Stomach (tissue), 9 donors: ENCODE measurements around the gene SLC38A1. TPM values are rescaled to one million over a fixed set of nuclear protein-coding genes. Genes with fewer than 3 reads are reported as not detected.
A peak's percentile ranks its signal among the peaks of the same experiment; 100 is the strongest.

ENCODE experiments used
- DNase-seq, 2 donors: peaks; one replicate each; pipeline versions ENCODE4 v3.0.0 to v3.0.0-alpha.2; 2013 to 2019
- H3K27ac ChIP-seq, 5 donors: fragments of 200-600 bp in 4 of 5; sonication (generic) in 4 of 5; one replicate each; pipeline ENCODE4 v1.5.1; 2013 to 2019; ENCODE audit warnings: mild to moderate bottlenecking in 1 of 5, moderate library complexity in 1 of 5
- H3K27me3 ChIP-seq, 3 donors: fragments of 200-600 bp; sonication (generic); one replicate each; pipeline ENCODE4 v1.5.1; 2017 to 2019; ENCODE audit warnings: mixed run types in 1 of 3
- H3K36me3 ChIP-seq, 4 donors: fragments of 200-600 bp; sonication (generic); 1 replicate in 3 of 4; 2 replicates in 1 of 4; pipeline ENCODE4 v1.5.1; 2016 to 2019
- H3K4me1 ChIP-seq, 4 donors: fragments of 200-600 bp; sonication (generic); one replicate each; pipeline ENCODE4 v1.5.1; 2016 to 2019
- H3K4me3 ChIP-seq, 4 donors: fragments of 200-600 bp; sonication (generic) in 3 of 4; one replicate each; pipeline ENCODE4 v1.5.1; 2016 to 2019; ENCODE audit warnings: mild to moderate bottlenecking in 1 of 4
- H3K9me3 ChIP-seq, 4 donors: fragments of 200-600 bp; sonication (generic); one replicate each; pipeline ENCODE4 v1.5.1; 2016 to 2019
- EP300 ChIP-seq: sonication (generic); formaldehyde crosslinking; IDR thresholded peaks from one replicate; pipeline ENCODE4 v1.6.1; 2017; ENCODE audit warnings: antibody characterized with exemption
- POLR2A ChIP-seq, 4 donors: fragments of 450-650 bp; IDR thresholded peaks; one replicate each; pipeline ENCODE4 v1.6.1; 2016; ENCODE audit warnings: antibody characterized with exemption in 4 of 4, control low read depth in 2 of 4, mild to moderate bottlenecking in 1 of 4, moderate library complexity in 1 of 4
- POLR2AphosphoS5 ChIP-seq, 3 donors: sonication (generic); formaldehyde crosslinking; IDR thresholded peaks; one replicate each; pipeline ENCODE4 v1.6.1; 2016; ENCODE audit warnings: antibody characterized with exemption in 3 of 3
- WGBS, 5 donors: extraction: QIAGEN DNeasy Blood & Tissue Kit in 3 of 5; methylation state at CpG; one replicate each; pipeline versions ENCODE4 v1.1.5 to v1.1.7; 2013 to 2018; 5-methylcytosine and 5-hydroxymethylcytosine counted together
- intact Hi-C: fragments of 100-400 bp; cut with DNase I; formaldehyde crosslinking; loops from one replicate; pipeline ENCODE4 v1.15.1; 2023; ENCODE audit warnings: low total_unique reads
- polyA plus RNA-seq, 3 donors: library from polyadenylated mRNA; stranded (reverse); fragments of 200-250 nt; gene quantifications; one replicate each; pipeline ENCODE4 v1.2.3, GENCODE V29; 2013
- total RNA-seq, 5 donors: library from RNA; depleted of rRNA; stranded (reverse); fragments of >200 nt; gene quantifications; one replicate each; pipeline versions ENCODE4 v1.1.0 to v1.2.3, GENCODE V29; 2014 to 2016
- TF ChIP-seq, protein P1 (sequence below), 7 experiments: fragments of 450-650 bp in 4 of 7; fragments of 200-600 bp in 3 of 7; sonication (generic) in 3 of 7; IDR thresholded peaks; one replicate each; pipeline ENCODE4 v1.5.1; 2016 to 2019; ENCODE audit warnings: antibody characterized with exemption in 7 of 7, control low read depth in 2 of 7, mild to moderate bottlenecking in 1 of 7
- donor health status: healthy with polysubstance abuse.
- donor health status: Bipolar disorder and iron deficiency.
- donor health status: healthy.

The SLC38A1 gene
- total and polyA plus RNA-seq, 8 donors, result 3.2 to 164 (median 51.6) TPM

DNA sequence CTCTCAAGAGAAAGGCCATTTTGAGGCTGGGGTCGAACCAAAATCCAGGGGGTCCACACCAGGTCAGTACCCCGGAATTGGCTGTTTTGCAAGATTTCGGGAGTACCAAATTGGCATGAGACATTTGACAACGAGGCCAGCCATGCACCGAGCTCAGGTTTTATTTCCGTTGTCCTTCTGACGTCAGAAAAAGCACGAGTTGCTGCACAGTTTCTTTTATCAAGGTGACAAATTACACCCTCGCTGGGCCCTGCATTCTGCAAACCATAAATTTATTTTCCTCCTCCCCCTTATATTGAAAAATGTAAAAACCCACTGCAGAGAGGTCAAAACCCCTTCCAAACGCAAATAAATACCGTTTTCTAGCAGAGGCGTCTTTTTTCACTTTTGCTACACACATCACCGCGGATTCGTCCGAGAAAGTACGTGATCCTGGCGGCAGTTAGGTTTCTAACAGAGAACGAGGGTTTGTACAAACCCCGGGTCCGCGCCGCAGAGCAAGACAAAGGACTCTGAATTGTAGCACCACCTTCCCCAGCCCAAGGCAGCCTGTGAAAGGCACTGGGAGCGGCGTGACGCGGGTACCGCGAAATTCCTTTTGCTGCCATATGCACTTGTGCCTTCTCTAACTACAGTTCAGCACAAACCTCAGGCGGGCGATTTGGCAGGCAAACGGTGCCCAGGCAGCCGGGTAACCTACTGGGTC is 1.8 kb downstream of the SLC38A1 start:
- Histone ChIP-seq H3K27ac (peak overlapping the region; percentile 75 to 93 (median 87)), H3K36me3 (no peaks in the 10 kb centered on the region), H3K4me3 (peak overlapping the region; percentile 63 to 75 (median 68)), H3K9me3 (no peaks in the 10 kb centered on the region), H3K27me3 (peaks cover 0 to 18% (median 4%) of the 10 kb centered on the region in 3 donors), H3K4me1 (peaks cover 0 to 77% (median 52%) of the 10 kb centered on the region in 4 donors)
- no peak for TF ChIP-seq EP300
- TF ChIP-seq POLR2AphosphoS5 (IDR thresholded peaks at IDR 0.05), result peak in 1 of 3 donors; percentile 48
- TF ChIP-seq POLR2A (IDR thresholded peaks at IDR 0.05), result no peak
- TF ChIP-seq, protein P1, sequence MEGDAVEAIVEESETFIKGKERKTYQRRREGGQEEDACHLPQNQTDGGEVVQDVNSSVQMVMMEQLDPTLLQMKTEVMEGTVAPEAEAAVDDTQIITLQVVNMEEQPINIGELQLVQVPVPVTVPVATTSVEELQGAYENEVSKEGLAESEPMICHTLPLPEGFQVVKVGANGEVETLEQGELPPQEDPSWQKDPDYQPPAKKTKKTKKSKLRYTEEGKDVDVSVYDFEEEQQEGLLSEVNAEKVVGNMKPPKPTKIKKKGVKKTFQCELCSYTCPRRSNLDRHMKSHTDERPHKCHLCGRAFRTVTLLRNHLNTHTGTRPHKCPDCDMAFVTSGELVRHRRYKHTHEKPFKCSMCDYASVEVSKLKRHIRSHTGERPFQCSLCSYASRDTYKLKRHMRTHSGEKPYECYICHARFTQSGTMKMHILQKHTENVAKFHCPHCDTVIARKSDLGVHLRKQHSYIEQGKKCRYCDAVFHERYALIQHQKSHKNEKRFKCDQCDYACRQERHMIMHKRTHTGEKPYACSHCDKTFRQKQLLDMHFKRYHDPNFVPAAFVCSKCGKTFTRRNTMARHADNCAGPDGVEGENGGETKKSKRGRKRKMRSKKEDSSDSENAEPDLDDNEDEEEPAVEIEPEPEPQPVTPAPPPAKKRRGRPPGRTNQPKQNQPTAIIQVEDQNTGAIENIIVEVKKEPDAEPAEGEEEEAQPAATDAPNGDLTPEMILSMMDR (IDR thresholded peaks at IDR 0.05), result no peak
- peak; percentile 70 to 87 for DNase-seq
- 3 to 4% (median 3%) methylated on average over 29 to 33 of the region's 33 CpGs for WGBS, 5 donors
- intact Hi-C loops, result no loop called here

DNA sequence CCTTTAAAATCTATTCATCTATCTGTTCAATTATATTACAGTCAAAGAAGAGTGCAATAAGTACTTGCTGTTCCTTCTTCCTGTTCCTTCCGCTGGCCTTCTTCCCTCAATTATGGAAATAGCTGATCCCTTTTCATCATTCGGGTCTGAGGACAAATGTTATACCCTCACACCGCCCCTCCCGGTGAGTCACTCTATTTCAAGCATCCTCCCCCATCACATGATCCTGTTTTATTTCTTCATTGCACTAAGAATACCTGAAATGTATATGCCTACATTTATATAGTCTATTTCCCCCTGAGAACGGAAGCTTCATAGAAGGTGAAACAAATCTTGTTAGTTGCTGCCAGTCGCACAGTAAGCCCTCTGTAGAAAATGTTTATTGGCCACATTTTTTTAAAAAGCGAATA is 2.5 kb downstream of the SLC38A1 start:
- Histone ChIP-seq H3K4me1 (peaks cover 4 to 84% (median 55%) of the 10 kb centered on the region in 4 donors), H3K27ac (peak overlapping the region in 4 of 5 donors; percentile 83 to 93 (median 88)), H3K9me3 (no peaks in the 10 kb centered on the region), H3K27me3 (peaks cover 0 to 18% (median 4%) of the 10 kb centered on the region in 3 donors), H3K36me3 (no peaks in the 10 kb centered on the region), H3K4me3 (peak overlapping the region; percentile 63 to 75 (median 68))
- 36 to 48% (median 41%) methylated on average over 7 of the region's 7 CpGs for WGBS, 5 donors
- DNase-seq, result peak in 1 of 2 donors; percentile 72
- intact Hi-C loops, result no loop called here
- TF ChIP-seq POLR2AphosphoS5 (IDR thresholded peaks at IDR 0.05), result peak in 1 of 3 donors; percentile 24
- no peak for TF ChIP-seq POLR2A (IDR thresholded peaks at IDR 0.05)
- no peak for TF ChIP-seq EP300

DNA sequence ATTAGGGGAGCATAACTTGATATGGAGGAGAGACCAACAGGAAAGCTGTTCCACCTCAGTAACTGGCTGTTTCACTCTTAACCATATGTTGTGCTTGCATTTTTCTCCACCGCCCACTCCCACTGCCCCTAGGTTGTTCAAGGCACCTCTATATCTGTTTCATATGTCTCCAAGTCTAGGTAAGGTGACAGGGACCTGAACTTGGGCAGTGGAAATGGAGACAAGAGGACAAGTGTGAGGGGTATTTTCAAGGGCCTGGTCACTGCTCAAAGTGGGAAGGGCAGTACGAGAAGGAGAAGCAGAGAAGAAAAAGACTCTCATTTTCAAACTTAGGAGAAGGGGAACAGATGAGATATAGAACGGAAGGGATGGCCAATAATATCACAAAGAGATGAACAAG is 3.1 kb downstream of the SLC38A1 start:
- intact Hi-C loops, result no loop called here
- H3K27me3 ChIP-seq, result peaks cover 0 to 18% (median 4%) of the 10 kb centered on the region in 3 donors
- TF ChIP-seq POLR2A (IDR thresholded peaks at IDR 0.05) (no peak), EP300 (no peak), POLR2AphosphoS5 (IDR thresholded peaks at IDR 0.05) (no peak)
- TF ChIP-seq, protein P1 (IDR thresholded peaks at IDR 0.05), result no peak
- no peaks in the 10 kb centered on the region for H3K36me3 ChIP-seq
- 84 to 94% (median 86%) methylated on average over 3 of the region's 3 CpGs for WGBS, 5 donors
- H3K4me1 ChIP-seq, result peaks cover 11 to 90% (median 58%) of the 10 kb centered on the region in 4 donors
- H3K4me3 ChIP-seq, result peak overlapping the region; percentile 63 to 75 (median 68)
- H3K27ac ChIP-seq, result peak overlapping the region in 4 of 5 donors; percentile 83 to 93 (median 88)
- no peak for DNase-seq
- H3K9me3 ChIP-seq, result no peaks in the 10 kb centered on the region

DNA sequence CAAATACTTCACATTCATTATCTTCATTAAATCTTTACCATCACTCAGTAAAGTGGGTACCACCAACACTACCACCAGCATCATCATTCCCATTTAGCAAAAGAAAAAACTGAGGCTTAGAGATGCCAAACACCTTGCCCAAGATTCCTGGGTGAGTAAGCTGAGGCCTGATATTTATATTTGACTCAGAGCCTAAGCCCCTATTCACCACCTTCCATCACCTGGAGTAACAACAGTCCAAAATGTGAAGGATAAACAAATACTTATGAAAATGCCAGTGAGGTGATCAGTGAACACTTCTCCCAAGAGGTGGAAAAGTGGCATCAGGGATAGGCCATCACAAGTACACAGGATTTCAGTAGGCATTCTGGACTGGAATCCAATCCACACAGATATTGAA is 3.7 kb downstream of the SLC38A1 start:
- TF ChIP-seq, protein P1 (IDR thresholded peaks at IDR 0.05), result no peak
- TF ChIP-seq EP300, result no peak
- no peak for TF ChIP-seq POLR2AphosphoS5 (IDR thresholded peaks at IDR 0.05)
- TF ChIP-seq POLR2A (IDR thresholded peaks at IDR 0.05), result no peak
- peak overlapping the region in 1 of 4 donors; percentile 63 for H3K4me3 ChIP-seq

More for the DNA sequence above, 3.7 kb downstream of the SLC38A1 start:
- Histone ChIP-seq H3K4me1 (peaks cover 14 to 96% (median 61%) of the 10 kb centered on the region in 4 donors), H3K27ac (peak overlapping the region in 1 of 5 donors; percentile 93), H3K9me3 (no peaks in the 10 kb centered on the region), H3K27me3 (peaks cover 0 to 18% (median 4%) of the 10 kb centered on the region in 3 donors), H3K36me3 (no peaks in the 10 kb centered on the region)
- DNase-seq, result no peak
- intact Hi-C loops, result no loop called here
